ENCODE measurements around the gene YARS1. TPM values are rescaled to one million over a fixed set of nuclear protein-coding genes. Genes with fewer than 3 reads are reported as not detected.

Gene YARS1
- total RNA-seq, 2 experiments from 2014 or later = 180 to 181 TPM

DNA sequence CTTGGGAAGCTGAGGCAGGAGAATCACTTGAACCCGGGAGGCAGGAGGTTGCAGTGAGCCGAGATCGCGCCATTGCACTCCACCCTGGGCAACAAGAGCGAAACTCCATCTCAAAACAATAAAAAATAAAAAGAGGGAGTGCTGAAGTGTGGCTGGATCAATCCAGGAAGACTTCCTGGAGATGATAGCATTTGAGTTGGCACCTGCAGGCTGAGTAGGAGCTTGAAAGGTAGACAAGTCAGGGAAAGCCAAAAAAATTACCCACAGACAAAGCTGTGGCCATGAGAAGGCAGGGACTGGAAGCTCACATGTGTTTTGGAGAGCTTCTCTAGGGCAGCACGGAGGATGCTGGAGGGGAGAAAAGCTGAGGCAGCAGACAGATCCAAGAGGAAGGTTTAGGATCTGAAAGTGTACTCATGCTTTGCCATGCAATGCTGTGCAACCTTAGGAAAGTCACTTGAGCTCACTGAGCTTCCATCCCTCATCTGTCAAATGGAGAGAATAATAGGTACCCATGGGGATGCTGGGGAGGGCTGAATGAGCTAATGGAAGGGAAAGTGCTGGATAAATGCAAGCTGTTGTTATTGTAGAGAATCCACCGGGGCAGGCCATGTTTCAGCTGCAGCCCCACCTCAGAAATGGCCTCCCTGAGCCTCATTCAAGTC, 88.6 kb downstream of the YARS1 start:
- POLR2A ChIA-PET = no interaction called here
- no peak for DNase-seq
- no peak overlapping the region for H3K27ac Mint-ChIP-seq
- H3K27me3 Mint-ChIP-seq = peaks cover 12% of the 10 kb centered on the region
- no peaks in the 10 kb centered on the region for H3K36me3 Mint-ChIP-seq
- no peak for ATAC-seq (ENCODE audit: low read depth)
- H3K4me3 Mint-ChIP-seq = no peak overlapping the region
- peaks cover 16% of the 10 kb centered on the region for H3K4me1 Mint-ChIP-seq
- no peaks in the 10 kb centered on the region for H3K9me3 Mint-ChIP-seq

DNA sequence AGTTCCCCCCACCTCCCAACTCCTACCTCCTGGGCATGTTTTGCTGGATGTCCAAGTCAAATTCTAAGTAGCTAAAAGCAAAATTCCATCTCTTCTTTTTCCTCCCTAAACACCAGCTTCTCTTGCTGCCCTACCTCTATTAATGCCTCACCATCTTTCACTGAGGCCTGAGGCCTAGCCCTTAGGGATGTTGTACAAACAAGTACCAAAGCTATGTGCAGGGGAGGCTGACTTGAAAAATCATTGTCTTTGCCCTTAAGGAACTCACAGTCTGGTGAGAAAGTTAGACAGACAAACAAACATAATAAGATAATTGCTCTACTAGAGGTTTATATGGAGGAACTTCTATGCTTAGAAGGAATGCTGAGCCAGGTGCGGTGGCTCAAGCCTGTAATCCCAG, 89.3 kb downstream of the YARS1 start:
- Mint-ChIP-seq H3K9me3 (no peaks in the 10 kb centered on the region), H3K36me3 (no peaks in the 10 kb centered on the region), H3K4me3 (no peak overlapping the region), H3K4me1 (peaks cover 16% of the 10 kb centered on the region), H3K27me3 (peaks cover 13% of the 10 kb centered on the region), H3K27ac (no peak overlapping the region)
- ATAC-seq (ENCODE audit: low read depth) (no peak), DNase-seq (no peak)
- POLR2A ChIA-PET = interaction anchor here (0.6 to 0.7 kb wide), 2 partner anchors 9 to 707 kb away, joined by 3 read pairs; no protein-coding TSS in a partner anchor

DNA sequence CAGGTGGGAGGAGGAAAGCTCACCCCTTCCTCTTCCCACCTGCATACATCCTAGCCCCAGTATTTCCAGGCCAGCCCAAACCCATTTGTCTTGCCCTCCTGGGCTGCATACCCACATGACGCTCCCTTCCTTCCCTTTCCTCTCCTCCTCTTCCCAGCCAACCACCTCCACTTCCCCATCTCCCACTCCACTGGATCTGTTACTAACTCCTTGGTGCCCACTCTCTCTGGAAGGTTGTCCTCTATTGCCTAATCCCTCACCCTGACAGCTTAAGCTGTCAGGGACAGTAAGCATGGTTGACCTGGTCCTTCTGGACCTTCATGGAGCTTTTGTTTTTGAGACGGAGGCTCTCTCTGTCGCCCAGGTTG, 91.6 kb downstream of the YARS1 start:
- Mint-ChIP-seq H3K9me3 (no peaks in the 10 kb centered on the region), H3K36me3 (no peaks in the 10 kb centered on the region), H3K4me1 (peaks cover 12% of the 10 kb centered on the region), H3K4me3 (no peak overlapping the region), H3K27ac (no peak overlapping the region), H3K27me3 (peaks cover 22% of the 10 kb centered on the region)
- no peak for DNase-seq
- ATAC-seq (ENCODE audit: low read depth) = no peak
- POLR2A ChIA-PET = interaction anchor here (0.6 kb wide), 1 partner anchor 299 kb away, joined by 3 read pairs; no protein-coding TSS in a partner anchor

Other genes with a start within 250 kb of the YARS1 start
- gene ZBTB8OS, start 166.8 kb downstream of the YARS1 start, total RNA-seq = 10 to 100 TPM; 57.7 to 61.7 TPM
- gene RBBP4, start 166.2 kb downstream of the YARS1 start, total RNA-seq = 100 to 1,000 TPM; 273 to 280 TPM
- gene SYNC, start 114.6 kb downstream of the YARS1 start, total RNA-seq = not detected
- 10 to 100 TPM; 75.8 to 78.5 TPM for gene S100PBP, start 295 bp upstream of the YARS1 start, total RNA-seq
- not detected for gene FNDC5, start 53.6 kb upstream of the YARS1 start, total RNA-seq
- gene HPCA, start 69.1 kb upstream of the YARS1 start, total RNA-seq = under 1 TPM in 1 of 2 experiments, not detected in 1; 0.40 TPM
- gene TMEM54, start 84.0 kb upstream of the YARS1 start, total RNA-seq = not detected
- 10 to 100 TPM; 21.6 to 22.4 TPM for gene RNF19B, start 147.5 kb upstream of the YARS1 start, total RNA-seq
- 100 to 1,000 TPM; 197 to 201 TPM for gene AK2, start 219.5 kb upstream of the YARS1 start, total RNA-seq

Data from activated naive CD8-positive, alpha-beta T cell treated with anti-CD3 and anti-CD28 coated beads, Interleukin-2, amount 10 ng/mL, durations not matched to agents 7 days and 5 days (primary cell).